Mucosa of descending colon (tissue), 3 donors: ENCODE data around the gene ZNF667. TPM values are rescaled to one million over a fixed set of nuclear protein-coding genes. Genes with fewer than 3 reads are reported as not detected.
A peak's percentile ranks its signal among the peaks of the same experiment; 100 is the strongest.

Experiments
- ATAC-seq: fragments of 200-7000 bp; cut with Tn5 transposase; one replicate; pipeline ENCODE4 v1.9.1; 2020; ENCODE audit warnings: mild to moderate bottlenecking, moderate library complexity
- DNase-seq, 3 donors: peaks; one replicate each; pipeline ENCODE4 v3.0.0-alpha.2; 2020
- H3K36me3 ChIP-seq: fragments of 200-600 bp; one replicate; pipeline ENCODE4 v1.8.0; 2021; ENCODE audit warnings: low read depth, mild to moderate bottlenecking
- H3K4me1 ChIP-seq: fragments of 200-600 bp; one replicate; pipeline ENCODE4 v1.8.0; 2021; ENCODE audit warnings: low read depth, mild to moderate bottlenecking
- H3K4me3 ChIP-seq: fragments of 200-600 bp; one replicate; pipeline ENCODE4 v1.8.0; 2021; ENCODE audit warnings: mild to moderate bottlenecking
- H3K9me3 ChIP-seq: fragments of 200-600 bp; one replicate; pipeline ENCODE4 v1.8.0; 2021; ENCODE audit warnings: mild to moderate bottlenecking
- intact Hi-C, 2 donors: fragments of 100-400 bp; cut with DNase I in 1 of 2; cut with micrococcal nuclease in 1 of 2; formaldehyde crosslinking; loops; one replicate each; pipeline versions ENCODE4 v1.11.0 to v1.11.1; 2022; cut with DNase I, micrococcal nuclease
- total RNA-seq, 3 donors: library from RNA; stranded (reverse); fragmentation: NEBNext Ultra II Directional in 2 of 3; extraction: Animal tissue kit (Norgen Biotek cat#: 25700) in 2 of 3; gene quantifications; one replicate each; pipeline versions ENCODE4 v1.2.1 to v1.2.4, GENCODE V29; 2021 to 2023
- TF ChIP-seq, protein P1 (sequence below): fragments of 200-600 bp; IDR thresholded peaks from one replicate; pipeline ENCODE4 v1.8.0; 2022; ENCODE audit warnings: antibody characterized with exemption, mild to moderate bottlenecking
- donor health status: DM: no; HTN: no; CAD: no; lungs with moderate emphysema.
- donor health status: DM: no; HTN: no; CAD: no.
- donor health status: DM: no; HTN: yes; CAD: no.

Gene ZNF667
- total RNA-seq, 3 donors from 2014 or later = 0.41 to 10.5 (median 0.61) TPM

GRCh38 chr19:56491399-56491798, 14.3 kb upstream of the ZNF667 start:
- H3K4me3 ChIP-seq = no peak overlapping the region
- H3K4me1 ChIP-seq = no peaks in the 10 kb centered on the region
- H3K9me3 ChIP-seq = peaks cover 90% of the 10 kb centered on the region
- DNase-seq (no peak), ATAC-seq (no peak)
- TF ChIP-seq, protein P1, sequence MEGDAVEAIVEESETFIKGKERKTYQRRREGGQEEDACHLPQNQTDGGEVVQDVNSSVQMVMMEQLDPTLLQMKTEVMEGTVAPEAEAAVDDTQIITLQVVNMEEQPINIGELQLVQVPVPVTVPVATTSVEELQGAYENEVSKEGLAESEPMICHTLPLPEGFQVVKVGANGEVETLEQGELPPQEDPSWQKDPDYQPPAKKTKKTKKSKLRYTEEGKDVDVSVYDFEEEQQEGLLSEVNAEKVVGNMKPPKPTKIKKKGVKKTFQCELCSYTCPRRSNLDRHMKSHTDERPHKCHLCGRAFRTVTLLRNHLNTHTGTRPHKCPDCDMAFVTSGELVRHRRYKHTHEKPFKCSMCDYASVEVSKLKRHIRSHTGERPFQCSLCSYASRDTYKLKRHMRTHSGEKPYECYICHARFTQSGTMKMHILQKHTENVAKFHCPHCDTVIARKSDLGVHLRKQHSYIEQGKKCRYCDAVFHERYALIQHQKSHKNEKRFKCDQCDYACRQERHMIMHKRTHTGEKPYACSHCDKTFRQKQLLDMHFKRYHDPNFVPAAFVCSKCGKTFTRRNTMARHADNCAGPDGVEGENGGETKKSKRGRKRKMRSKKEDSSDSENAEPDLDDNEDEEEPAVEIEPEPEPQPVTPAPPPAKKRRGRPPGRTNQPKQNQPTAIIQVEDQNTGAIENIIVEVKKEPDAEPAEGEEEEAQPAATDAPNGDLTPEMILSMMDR = no peak
- no peaks in the 10 kb centered on the region for H3K36me3 ChIP-seq
- intact Hi-C loops = no loop called here

DNA sequence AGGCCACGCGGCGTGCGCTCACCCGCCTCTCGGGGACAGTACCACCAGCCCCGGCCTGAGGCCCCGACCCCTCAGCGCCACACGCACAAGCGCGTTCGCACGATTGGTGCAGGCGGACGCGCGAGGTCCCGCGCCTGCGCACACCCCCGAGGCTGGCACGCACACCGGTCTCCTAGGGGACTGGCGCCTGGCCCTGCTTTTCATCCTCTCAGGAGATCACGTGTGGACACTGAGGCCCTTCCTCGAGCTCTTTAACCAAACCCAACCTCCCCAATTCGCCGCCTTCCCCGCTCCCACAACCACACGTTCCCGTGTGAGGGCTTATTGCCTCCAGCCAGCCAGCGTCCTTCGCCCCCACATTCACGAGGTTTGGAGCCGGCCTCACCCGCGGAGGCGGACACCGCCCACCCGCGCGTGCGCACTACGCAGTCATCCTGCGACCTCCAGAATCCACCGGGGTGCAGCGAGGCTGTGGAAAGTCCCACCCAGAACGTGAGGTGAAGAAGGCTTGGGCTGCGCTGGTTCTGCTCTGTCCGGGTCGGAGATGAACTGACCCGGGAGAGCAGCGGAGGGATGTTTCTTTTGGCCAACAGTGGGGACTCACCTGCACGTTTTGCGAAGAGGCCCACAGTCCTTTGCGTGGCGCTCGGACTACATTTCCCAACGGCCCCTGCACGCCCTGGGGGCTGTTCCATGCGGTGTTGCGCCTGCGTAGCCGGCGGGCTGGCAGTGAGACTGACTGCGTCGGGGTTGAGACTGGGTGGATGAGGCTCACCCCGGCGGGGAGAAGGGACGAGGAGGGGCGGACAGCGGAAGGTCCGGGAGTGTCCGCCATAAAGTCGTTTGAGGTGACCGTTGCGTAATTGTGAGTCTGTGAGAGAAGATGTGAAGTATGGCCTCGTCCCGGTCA, 539 bp upstream of the ZNF667 start:
- Histone ChIP-seq H3K9me3 (peaks cover 79% of the 10 kb centered on the region), H3K4me1 (no peaks in the 10 kb centered on the region), H3K4me3 (peak overlapping the region; percentile 3), H3K36me3 (no peaks in the 10 kb centered on the region)
- ATAC-seq (peak; percentile 87), DNase-seq (peak; percentile 75 to 84 (median 82))
- intact Hi-C loops = no loop called here
- TF ChIP-seq, protein P1 = no peak

DNA sequence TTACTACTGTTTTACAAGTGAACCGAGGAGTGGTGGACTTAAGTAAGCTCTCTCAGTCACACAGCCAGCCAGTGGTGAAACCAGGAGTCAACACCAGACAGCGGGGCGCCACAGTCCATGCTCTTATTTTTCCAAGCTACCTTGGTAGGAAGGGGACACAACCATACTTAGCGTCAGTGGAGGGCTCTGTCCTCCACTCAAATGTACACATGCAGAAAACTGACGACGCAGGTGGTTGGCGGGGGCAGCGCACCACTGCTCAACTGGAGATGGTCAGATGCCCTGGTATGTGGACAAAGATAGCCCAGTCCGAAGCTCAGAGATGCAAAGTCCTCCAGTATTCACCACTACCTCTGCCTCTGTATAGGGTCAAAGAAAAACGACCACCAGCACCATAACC, 1.1 kb downstream of the ZNF667 start:
- no peaks in the 10 kb centered on the region for H3K4me1 ChIP-seq
- H3K36me3 ChIP-seq = no peaks in the 10 kb centered on the region
- TF ChIP-seq, protein P1 = no peak
- intact Hi-C loops = no loop called here
- no peak overlapping the region for H3K4me3 ChIP-seq
- ATAC-seq = no peak
- H3K9me3 ChIP-seq = peaks cover 79% of the 10 kb centered on the region
- DNase-seq = no peak

DNA sequence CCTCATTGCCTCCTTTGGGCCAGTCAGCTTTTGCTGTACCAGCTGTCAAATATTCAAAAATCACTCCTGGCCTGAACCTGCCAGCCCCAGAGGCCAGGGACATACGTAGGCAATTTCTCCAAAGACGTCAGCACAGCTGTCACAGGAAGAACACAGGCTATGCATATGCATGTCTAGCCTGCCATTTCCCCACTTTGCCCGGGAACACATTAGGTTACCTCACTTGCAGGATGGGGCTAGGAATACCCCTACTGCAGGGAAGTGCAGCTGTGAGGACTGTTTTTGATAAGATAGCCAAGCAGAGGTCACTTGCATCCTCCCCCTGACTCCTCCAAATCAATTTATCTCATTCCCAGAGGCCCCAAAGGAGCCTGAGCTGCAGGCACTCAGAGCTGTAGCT, 2.8 kb downstream of the ZNF667 start:
- no peaks in the 10 kb centered on the region for H3K36me3 ChIP-seq
- H3K9me3 ChIP-seq = peaks cover 81% of the 10 kb centered on the region
- ATAC-seq (no peak), DNase-seq (no peak)
- intact Hi-C loops = no loop called here
- TF ChIP-seq, protein P1 = no peak
- no peak overlapping the region for H3K4me3 ChIP-seq
- H3K4me1 ChIP-seq = no peaks in the 10 kb centered on the region

DNA sequence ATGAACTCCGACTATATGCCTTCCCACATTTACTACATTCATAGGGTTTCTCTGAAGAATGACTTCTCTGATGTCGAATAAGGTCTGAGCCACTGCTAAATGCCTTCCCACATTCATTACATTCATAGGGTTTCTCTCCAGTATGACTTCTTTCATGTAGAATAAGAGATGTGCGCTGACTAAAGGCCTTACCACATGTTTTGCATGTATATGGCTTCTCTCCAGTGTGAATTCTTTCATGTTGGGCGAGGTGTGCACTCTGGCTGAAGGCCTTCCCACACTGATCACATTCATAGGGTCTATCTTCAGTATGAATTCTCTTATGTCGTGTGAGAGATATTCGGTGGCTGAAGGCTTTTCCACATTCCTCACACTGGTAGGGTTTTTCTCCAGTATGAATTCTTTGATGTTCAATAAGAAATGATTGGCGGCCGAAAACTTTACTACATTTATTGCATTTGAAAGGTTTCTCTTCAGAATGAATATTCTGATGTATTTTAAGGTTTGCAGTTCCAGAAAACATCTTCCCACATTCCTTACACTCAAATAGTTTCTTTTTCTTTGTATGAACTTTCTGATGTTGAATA, 35.8 kb downstream of the ZNF667 start:
- Histone ChIP-seq H3K9me3 (peaks cover 85% of the 10 kb centered on the region), H3K36me3 (no peaks in the 10 kb centered on the region), H3K4me1 (no peaks in the 10 kb centered on the region), H3K4me3 (no peak overlapping the region)
- TF ChIP-seq, protein P1 = no peak
- intact Hi-C loops = no loop called here
- DNase-seq (no peak), ATAC-seq (no peak)
